ENCODE measurements around the gene SYNE3. TPM values are rescaled to one million over a fixed set of nuclear protein-coding genes. Genes with fewer than 3 reads are reported as not detected.

Gene SYNE3
- polyA plus RNA-seq, 1 donor (not counting 4 experiments of a cell fraction or from before 2014, with no cell fraction given): 1.0 TPM

GRCh38 chr14:95527387-95528002 lies 11.0 kb upstream of the SYNE3 start:
- H3K27ac ChIP-seq (ENCODE audit: control insufficient read depth, insufficient read depth, low read length): no peak overlapping the region

GRCh38 chr14:95526483-95527386 lies 10.3 kb upstream of the SYNE3 start:
- Histone ChIP-seq H3K4me3 (ENCODE audit: control insufficient read depth in 2 of 3, extremely low read depth in 1 of 3, insufficient read depth in 2 of 3, low read depth in 1 of 3, low read length in 3 of 3) (no peak overlapping the region), H3K9me1 (ENCODE audit: control insufficient read depth, extremely low read depth, insufficient read depth, low read length) (peaks cover 2% of the 10 kb centered on the region), H3K27me3 (ENCODE audit: control insufficient read depth, extremely low read depth, insufficient read depth, low read length) (no peaks in the 10 kb centered on the region), H3K9me3 (ENCODE audit: control insufficient read depth, low read depth, low read length) (no peaks in the 10 kb centered on the region), H3K36me3 (ENCODE audit: control insufficient read depth in 2 of 2, extremely low read depth in 1 of 2, insufficient read depth in 2 of 2, low read length in 2 of 2) (peaks cover 0 to 6% of the 10 kb centered on the region in 2 experiments), H3K4me2 (ENCODE audit: control insufficient read depth, extremely low read depth, insufficient read depth, low read depth, low read length) (peak overlapping the region; percentile 49), H4K20me1 (ENCODE audit: control insufficient read depth, extremely low read depth, insufficient read depth, low read length) (peaks cover 8% of the 10 kb centered on the region), H3K79me2 (ENCODE audit: control insufficient read depth, insufficient read depth, low read length) (peaks cover 29% of the 10 kb centered on the region), H3K4me1 (ENCODE audit: control insufficient read depth, extremely low read depth, insufficient read depth, low read length) (peaks cover 42% of the 10 kb centered on the region), H2AFZ (ENCODE audit: control insufficient read depth, low read length) (no peak overlapping the region), H3K9ac (ENCODE audit: control insufficient read depth, extremely low read depth, insufficient read depth, low read length) (no peak overlapping the region), H3K27ac (ENCODE audit: control insufficient read depth, insufficient read depth, low read length) (no peak overlapping the region)
- dilution Hi-C loops (cut with MboI; ENCODE audit: extremely low pct_ligation_motif_present, low sequenced_read_pairs): no loop called here
- TF ChIP-seq CTCF (optimal IDR thresholded peaks at IDR 0.05 in 1 of 3, IDR thresholded peaks at IDR 0.05 in 1 of 3, conservative IDR thresholded peaks at IDR 0.05 in 1 of 3; ENCODE audit: extremely low read depth in 1 of 3, insufficient read depth in 2 of 3, low read length in 3 of 3) (no peak), EZH2 (IDR thresholded peaks at IDR 0.05; ENCODE audit: low read length) (no peak)
- no peak for DNase-seq (ENCODE audit: low read depth, low spot score)
- no peak for FAIRE-seq

More at GRCh38 chr14:95527387-95528002, 11.0 kb upstream of the SYNE3 start:
- H3K9me3 ChIP-seq (ENCODE audit: control insufficient read depth, low read depth, low read length): no peaks in the 10 kb centered on the region
- H2AFZ ChIP-seq (ENCODE audit: control insufficient read depth, low read length): no peak overlapping the region
- peaks cover 11% of the 10 kb centered on the region for H4K20me1 ChIP-seq (ENCODE audit: control insufficient read depth, extremely low read depth, insufficient read depth, low read length)
- H3K27me3 ChIP-seq (ENCODE audit: control insufficient read depth, extremely low read depth, insufficient read depth, low read length): no peaks in the 10 kb centered on the region
- H3K36me3 ChIP-seq (ENCODE audit: control insufficient read depth in 2 of 2, extremely low read depth in 1 of 2, insufficient read depth in 2 of 2, low read length in 2 of 2): peaks cover 1 to 6% of the 10 kb centered on the region in 2 experiments
- peaks cover 37% of the 10 kb centered on the region for H3K79me2 ChIP-seq (ENCODE audit: control insufficient read depth, insufficient read depth, low read length)
- dilution Hi-C loops (cut with MboI; ENCODE audit: extremely low pct_ligation_motif_present, low sequenced_read_pairs): no loop called here
- H3K9me1 ChIP-seq (ENCODE audit: control insufficient read depth, extremely low read depth, insufficient read depth, low read length): peaks cover 2% of the 10 kb centered on the region
- H3K4me1 ChIP-seq (ENCODE audit: control insufficient read depth, extremely low read depth, insufficient read depth, low read length): peaks cover 49% of the 10 kb centered on the region
- H3K4me3 ChIP-seq (ENCODE audit: control insufficient read depth in 2 of 3, extremely low read depth in 1 of 3, insufficient read depth in 2 of 3, low read depth in 1 of 3, low read length in 3 of 3): no peak overlapping the region
- DNase-seq (ENCODE audit: low read depth, low spot score) (no peak), FAIRE-seq (no peak)
- TF ChIP-seq CTCF (optimal IDR thresholded peaks at IDR 0.05 in 1 of 3, IDR thresholded peaks at IDR 0.05 in 1 of 3, conservative IDR thresholded peaks at IDR 0.05 in 1 of 3; ENCODE audit: extremely low read depth in 1 of 3, insufficient read depth in 2 of 3, low read length in 3 of 3) (peak; percentile 47 to 69 (median 62)), EZH2 (IDR thresholded peaks at IDR 0.05; ENCODE audit: low read length) (no peak)
- no peak overlapping the region for H3K9ac ChIP-seq (ENCODE audit: control insufficient read depth, extremely low read depth, insufficient read depth, low read length)
- peak overlapping the region; percentile 49 for H3K4me2 ChIP-seq (ENCODE audit: control insufficient read depth, extremely low read depth, insufficient read depth, low read depth, low read length)
